ENCODE data around the gene ZNF799. TPM values are rescaled to one million over a fixed set of nuclear protein-coding genes. Genes with fewer than 3 reads are reported as not detected.

Gene ZNF799
- total and polyA plus RNA-seq, 2 experiments from 2014 or later = 1.8 to 2.5 TPM

DNA sequence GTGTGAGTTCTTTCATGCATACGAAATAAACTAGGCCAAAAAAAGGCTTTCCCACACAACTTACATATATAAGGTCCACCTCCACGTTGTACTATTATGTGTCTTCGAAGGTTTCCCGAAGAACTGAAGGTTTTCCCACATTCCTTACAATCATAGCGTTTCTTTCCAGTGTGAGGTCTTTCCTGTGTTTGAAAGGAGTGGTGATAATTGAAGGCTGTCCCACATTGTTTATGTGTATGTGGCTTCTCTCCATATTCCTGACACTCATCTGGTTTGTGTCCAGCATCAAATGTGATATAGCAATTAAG is 50.2 kb downstream of the ZNF799 start:
- in situ Hi-C loops (cut with MboI) = no loop called here
- H3F3A ChIP-seq (ENCODE audit: insufficient read depth) = peaks cover 15% of the 10 kb centered on the region; the same call in 1 of the 2 replicates
- H3K27me3 ChIP-seq (replicated peaks; ENCODE audit: insufficient read depth) = no peaks in the 10 kb centered on the region
- TF ChIP-seq EZH2phosphoT487 (IDR thresholded peaks at IDR 0.05; ENCODE audit: insufficient read depth, low read depth) = no peak
- no peak for TF ChIP-seq EZH2 (IDR thresholded peaks at IDR 0.05; ENCODE audit: insufficient read depth, poor library complexity, severe bottlenecking)
- no peaks in the 10 kb centered on the region for H3K4me1 ChIP-seq (ENCODE audit: insufficient read depth)
- H3K4me3 ChIP-seq = no peak overlapping the region
- H3K27ac ChIP-seq = no peak overlapping the region
- peaks cover 16% of the 10 kb centered on the region for H3K9me3 ChIP-seq (ENCODE audit: low read depth)
- no peak overlapping the region for H3K4me2 ChIP-seq (ENCODE audit: unreplicated experiment)
- DNase-seq = peak; percentile 39
- no peak overlapping the region for H2AFZ ChIP-seq
- no peaks in the 10 kb centered on the region for H3K9me2 ChIP-seq (ENCODE audit: insufficient read depth)
- 88 to 89% methylated on average over 5 of the region's 5 CpGs for WGBS, 2 experiments (ENCODE audit: low coverage in 1 of 2, low lambda C conversion rate in 2 of 2, missing lambda C conversion rate in 2 of 2)
- no peaks in the 10 kb centered on the region for H3K79me2 ChIP-seq (ENCODE audit: insufficient read depth)
- H3K9ac ChIP-seq = no peak overlapping the region
- peaks cover 45% of the 10 kb centered on the region for H3K36me3 ChIP-seq (ENCODE audit: low read depth)
- H4K20me1 ChIP-seq (ENCODE audit: insufficient read depth) = no peaks in the 10 kb centered on the region

DNA sequence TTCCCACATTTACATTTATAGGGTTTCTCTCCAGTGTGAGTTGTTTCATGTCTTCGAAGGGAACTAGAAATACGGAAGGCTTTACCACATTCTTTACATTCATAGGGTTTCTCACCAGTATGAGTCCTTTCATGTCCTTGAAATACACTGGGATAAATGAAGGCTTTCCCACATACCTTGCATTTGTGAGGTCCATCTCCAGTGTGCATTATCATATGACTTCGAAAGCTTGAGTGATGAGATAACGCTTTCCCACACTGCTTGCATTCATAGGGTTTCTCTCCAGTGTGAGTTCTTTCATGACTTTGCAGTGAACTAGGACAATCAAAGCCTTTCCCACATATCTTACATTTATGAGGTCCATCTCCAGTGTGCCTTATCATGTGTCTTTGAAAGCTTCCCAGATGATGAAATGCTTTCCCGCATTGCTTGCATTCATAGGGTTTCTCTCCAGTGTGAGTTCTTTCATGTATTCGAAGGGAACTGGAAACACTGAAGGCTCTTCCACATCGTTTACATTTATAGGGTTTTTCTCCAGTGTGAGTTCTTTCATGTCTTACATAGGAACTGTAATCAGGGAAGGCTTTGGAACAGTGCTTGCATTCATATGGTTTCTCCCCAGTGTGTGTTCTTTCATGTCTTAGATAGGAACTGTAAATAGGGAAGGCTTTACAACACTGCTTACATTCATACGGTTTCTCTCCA is 50.7 kb downstream of the ZNF799 start:
- H3K4me2 ChIP-seq (ENCODE audit: unreplicated experiment) = no peak overlapping the region
- peaks cover 16% of the 10 kb centered on the region for H3K9me3 ChIP-seq (ENCODE audit: low read depth)
- no peak overlapping the region for H2AFZ ChIP-seq
- DNase-seq = no peak
- H3K79me2 ChIP-seq (ENCODE audit: insufficient read depth) = no peaks in the 10 kb centered on the region
- TF ChIP-seq EZH2phosphoT487 (IDR thresholded peaks at IDR 0.05; ENCODE audit: insufficient read depth, low read depth) (no peak), EZH2 (IDR thresholded peaks at IDR 0.05; ENCODE audit: insufficient read depth, poor library complexity, severe bottlenecking) (no peak)
- no peak overlapping the region for H3K9ac ChIP-seq
- H3K9me2 ChIP-seq (ENCODE audit: insufficient read depth) = no peaks in the 10 kb centered on the region
- no peak overlapping the region for H3K27ac ChIP-seq
- in situ Hi-C loops (cut with MboI) = no loop called here
- H3K4me1 ChIP-seq (ENCODE audit: insufficient read depth) = no peaks in the 10 kb centered on the region
- WGBS, 2 experiments (ENCODE audit: low coverage in 1 of 2, low lambda C conversion rate in 2 of 2, missing lambda C conversion rate in 2 of 2) = 90 to 97% methylated on average over 8 of the region's 8 CpGs
- no peak overlapping the region for H3K4me3 ChIP-seq
- H3F3A ChIP-seq (ENCODE audit: insufficient read depth) = peaks cover 15% of the 10 kb centered on the region; the same call in 1 of the 2 replicates
- peaks cover 45% of the 10 kb centered on the region for H3K36me3 ChIP-seq (ENCODE audit: low read depth)
- no peaks in the 10 kb centered on the region for H4K20me1 ChIP-seq (ENCODE audit: insufficient read depth)
- H3K27me3 ChIP-seq (replicated peaks; ENCODE audit: insufficient read depth) = no peaks in the 10 kb centered on the region

DNA sequence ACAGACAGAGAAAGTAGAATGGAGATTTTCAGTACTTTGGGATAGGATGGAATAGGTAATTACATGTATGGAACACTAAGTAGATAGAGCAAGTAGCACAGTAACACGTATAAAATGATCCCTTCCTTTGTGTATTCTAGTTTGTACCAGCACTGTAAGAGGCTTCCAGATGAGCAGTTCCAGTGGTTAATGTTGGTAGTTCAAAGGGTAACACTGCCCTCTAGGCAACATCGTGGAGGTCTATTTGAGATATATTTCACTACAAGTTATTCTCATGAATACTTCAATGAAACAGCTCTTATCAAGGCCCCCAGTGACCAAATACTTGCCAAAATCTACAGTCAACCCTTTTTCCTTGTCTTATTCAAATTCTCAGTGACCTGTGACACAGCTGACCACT is 54.2 kb downstream of the ZNF799 start:
- in situ Hi-C loops (cut with MboI) = no loop called here
- 70 to 76% methylated on average over 2 of the region's 2 CpGs for WGBS, 2 experiments (ENCODE audit: low coverage in 1 of 2, low lambda C conversion rate in 2 of 2, missing lambda C conversion rate in 2 of 2)
- no peaks in the 10 kb centered on the region for H4K20me1 ChIP-seq (ENCODE audit: insufficient read depth)
- H3F3A ChIP-seq (ENCODE audit: insufficient read depth) = peaks cover 15% of the 10 kb centered on the region; the same call in 1 of the 2 replicates
- H3K9me2 ChIP-seq (ENCODE audit: insufficient read depth) = no peaks in the 10 kb centered on the region
- no peak for DNase-seq
- H3K4me3 ChIP-seq = no peak overlapping the region
- no peak overlapping the region for H3K9ac ChIP-seq
- H2AFZ ChIP-seq = no peak overlapping the region
- H3K27me3 ChIP-seq (replicated peaks; ENCODE audit: insufficient read depth) = no peaks in the 10 kb centered on the region
- TF ChIP-seq EZH2phosphoT487 (IDR thresholded peaks at IDR 0.05; ENCODE audit: insufficient read depth, low read depth) = no peak
- no peak overlapping the region for H3K4me2 ChIP-seq (ENCODE audit: unreplicated experiment)
- H3K4me1 ChIP-seq (ENCODE audit: insufficient read depth) = no peaks in the 10 kb centered on the region
- H3K79me2 ChIP-seq (ENCODE audit: insufficient read depth) = no peaks in the 10 kb centered on the region
- H3K27ac ChIP-seq = no peak overlapping the region
- H3K36me3 ChIP-seq (ENCODE audit: low read depth) = peaks cover 30% of the 10 kb centered on the region
- peaks cover 9% of the 10 kb centered on the region for H3K9me3 ChIP-seq (ENCODE audit: low read depth)

DNA sequence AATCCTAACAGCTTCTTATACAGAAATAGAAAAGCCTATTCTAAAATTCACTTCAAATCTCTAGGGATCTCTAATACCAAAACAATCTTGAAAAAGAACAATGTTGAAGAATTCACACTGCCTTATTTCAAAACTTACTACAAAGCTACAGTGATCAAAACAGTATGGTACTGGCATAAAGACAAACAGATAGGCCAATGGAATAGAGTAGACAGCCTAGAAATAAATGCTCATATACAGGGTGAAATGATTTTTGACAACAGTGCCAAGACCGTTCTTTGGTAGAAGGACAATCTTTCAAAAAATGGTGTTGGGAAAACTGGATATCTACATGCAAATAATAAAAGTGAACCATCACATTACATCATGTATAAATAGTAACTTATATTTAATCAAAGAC is 55.9 kb downstream of the ZNF799 start:
- Histone ChIP-seq H3K4me2 (ENCODE audit: unreplicated experiment) (no peak overlapping the region), H4K20me1 (ENCODE audit: insufficient read depth) (no peaks in the 10 kb centered on the region), H3K9me3 (ENCODE audit: low read depth) (peaks cover 8% of the 10 kb centered on the region), H3K27ac (no peak overlapping the region), H3F3A (ENCODE audit: insufficient read depth) (peaks cover 6% of the 10 kb centered on the region; the same call in 1 of the 2 replicates), H3K9ac (no peak overlapping the region), H3K4me3 (no peak overlapping the region), H3K36me3 (ENCODE audit: low read depth) (peaks cover 15% of the 10 kb centered on the region), H2AFZ (no peak overlapping the region), H3K79me2 (ENCODE audit: insufficient read depth) (no peaks in the 10 kb centered on the region), H3K4me1 (ENCODE audit: insufficient read depth) (no peaks in the 10 kb centered on the region), H3K9me2 (ENCODE audit: insufficient read depth) (no peaks in the 10 kb centered on the region), H3K27me3 (replicated peaks; ENCODE audit: insufficient read depth) (no peaks in the 10 kb centered on the region)
- no peak for DNase-seq
- WGBS, 2 experiments (ENCODE audit: low coverage in 1 of 2, low lambda C conversion rate in 2 of 2, missing lambda C conversion rate in 2 of 2) = 89 to 100% methylated on average over 1 of the region's 1 CpG
- in situ Hi-C loops (cut with MboI) = no loop called here
- TF ChIP-seq EZH2 (IDR thresholded peaks at IDR 0.05; ENCODE audit: insufficient read depth, poor library complexity, severe bottlenecking) = no peak
- TF ChIP-seq EZH2phosphoT487 (IDR thresholded peaks at IDR 0.05; ENCODE audit: insufficient read depth, low read depth) = no peak

Small RNA genes within 50 kb of the gene (small RNA-seq; reads per million reads assigned to genes)
- not detected for gene RPS29P23 (ENCODE audit: low read depth, low replicate concordance)

Other genes starting within 250 kb of the ZNF799 start
- gene ZNF625, start 244.5 kb downstream of the ZNF799 start, total RNA-seq (2014; rRNA removed; shearing (Covaris generic)) = 3.2 and 7.2 TPM in 2 replicates
- gene ZNF625, start 244.5 kb downstream of the ZNF799 start, polyA plus RNA-seq (2016; fragmentation: Nextera tagmentation; extraction: Ambion mirVana) = 1.5 and 2.4 TPM in 2 replicates
- 3.0 and 5.1 TPM in 2 replicates for gene ZNF136, start 238.2 kb downstream of the ZNF799 start, total RNA-seq (2014; rRNA removed; shearing (Covaris generic))
- 4.6 and 4.8 TPM in 2 replicates for gene ZNF136, start 238.2 kb downstream of the ZNF799 start, polyA plus RNA-seq (2016; fragmentation: Nextera tagmentation; extraction: Ambion mirVana)
- 5.5 and 6.1 TPM in 2 replicates for gene ZNF44, start 106.4 kb downstream of the ZNF799 start, total RNA-seq (2014; rRNA removed; shearing (Covaris generic))
- gene ZNF44, start 106.4 kb downstream of the ZNF799 start, polyA plus RNA-seq (2016; fragmentation: Nextera tagmentation; extraction: Ambion mirVana) = 6.4 and 7.2 TPM in 2 replicates
- 1.8 and 16.4 TPM in 2 replicates for gene ZNF563, start 67.6 kb downstream of the ZNF799 start, total RNA-seq (2014; rRNA removed; shearing (Covaris generic))
- gene ZNF563, start 67.6 kb downstream of the ZNF799 start, polyA plus RNA-seq (2016; fragmentation: Nextera tagmentation; extraction: Ambion mirVana) = 2.6 and 2.8 TPM in 2 replicates
- gene ZNF442, start 35.6 kb downstream of the ZNF799 start, total RNA-seq (2014; rRNA removed; shearing (Covaris generic)) = 2.1 and 3.6 TPM in 2 replicates
- 0.71 and 1.3 TPM in 2 replicates for gene ZNF442, start 35.6 kb downstream of the ZNF799 start, polyA plus RNA-seq (2016; fragmentation: Nextera tagmentation; extraction: Ambion mirVana)
- 0.86 and 1.1 TPM in 2 replicates for gene ZNF443, start 39.8 kb upstream of the ZNF799 start, total RNA-seq (2014; rRNA removed; shearing (Covaris generic))
- gene ZNF443, start 39.8 kb upstream of the ZNF799 start, polyA plus RNA-seq (2016; fragmentation: Nextera tagmentation; extraction: Ambion mirVana) = 1.2 and 1.4 TPM in 2 replicates
- gene ZNF709, start 83.5 kb upstream of the ZNF799 start, total RNA-seq (2014; rRNA removed; shearing (Covaris generic)) = 2.7 and 4.2 TPM in 2 replicates
- 1.1 and 1.6 TPM in 2 replicates for gene ZNF709, start 83.5 kb upstream of the ZNF799 start, polyA plus RNA-seq (2016; fragmentation: Nextera tagmentation; extraction: Ambion mirVana)
- 3.7 and 8.3 TPM in 2 replicates for gene ZNF564, start 150.2 kb upstream of the ZNF799 start, total RNA-seq (2014; rRNA removed; shearing (Covaris generic))
- 5.1 and 5.6 TPM in 2 replicates for gene ZNF564, start 150.2 kb upstream of the ZNF799 start, polyA plus RNA-seq (2016; fragmentation: Nextera tagmentation; extraction: Ambion mirVana)
- gene ZNF490, start 209.5 kb upstream of the ZNF799 start, total RNA-seq (2014; rRNA removed; shearing (Covaris generic)) = 4.0 and 11.8 TPM in 2 replicates
- 2.6 and 2.7 TPM in 2 replicates for gene ZNF490, start 209.5 kb upstream of the ZNF799 start, polyA plus RNA-seq (2016; fragmentation: Nextera tagmentation; extraction: Ambion mirVana)
- gene ZNF791, start 209.6 kb upstream of the ZNF799 start, total RNA-seq (2014; rRNA removed; shearing (Covaris generic)) = 11.6 and 11.9 TPM in 2 replicates
- 12.6 and 14.5 TPM in 2 replicates for gene ZNF791, start 209.6 kb upstream of the ZNF799 start, polyA plus RNA-seq (2016; fragmentation: Nextera tagmentation; extraction: Ambion mirVana)

Measured in GM23248 (cell line).